ENCODE data around the gene IBA57.

DNA sequence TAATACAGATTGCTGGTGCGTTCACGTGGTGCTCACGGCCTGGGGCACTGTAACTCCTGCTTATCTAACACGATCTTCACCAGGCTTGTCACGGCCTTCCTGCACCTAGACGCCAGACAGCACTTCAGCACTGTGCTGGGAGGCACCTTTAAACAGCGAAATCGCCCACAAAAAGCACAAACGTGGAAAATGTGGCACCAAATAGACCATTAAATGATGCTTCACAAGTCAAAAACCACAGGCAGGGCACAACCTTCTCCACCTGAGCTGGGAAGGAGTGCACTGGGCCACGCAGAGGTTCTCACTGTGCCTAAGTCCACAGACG lies 20.0 kb downstream of the IBA57 start:
- TF ChIP-seq, protein P1, sequence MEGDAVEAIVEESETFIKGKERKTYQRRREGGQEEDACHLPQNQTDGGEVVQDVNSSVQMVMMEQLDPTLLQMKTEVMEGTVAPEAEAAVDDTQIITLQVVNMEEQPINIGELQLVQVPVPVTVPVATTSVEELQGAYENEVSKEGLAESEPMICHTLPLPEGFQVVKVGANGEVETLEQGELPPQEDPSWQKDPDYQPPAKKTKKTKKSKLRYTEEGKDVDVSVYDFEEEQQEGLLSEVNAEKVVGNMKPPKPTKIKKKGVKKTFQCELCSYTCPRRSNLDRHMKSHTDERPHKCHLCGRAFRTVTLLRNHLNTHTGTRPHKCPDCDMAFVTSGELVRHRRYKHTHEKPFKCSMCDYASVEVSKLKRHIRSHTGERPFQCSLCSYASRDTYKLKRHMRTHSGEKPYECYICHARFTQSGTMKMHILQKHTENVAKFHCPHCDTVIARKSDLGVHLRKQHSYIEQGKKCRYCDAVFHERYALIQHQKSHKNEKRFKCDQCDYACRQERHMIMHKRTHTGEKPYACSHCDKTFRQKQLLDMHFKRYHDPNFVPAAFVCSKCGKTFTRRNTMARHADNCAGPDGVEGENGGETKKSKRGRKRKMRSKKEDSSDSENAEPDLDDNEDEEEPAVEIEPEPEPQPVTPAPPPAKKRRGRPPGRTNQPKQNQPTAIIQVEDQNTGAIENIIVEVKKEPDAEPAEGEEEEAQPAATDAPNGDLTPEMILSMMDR (optimal IDR thresholded peaks at IDR 0.05 in 1 of 3, IDR thresholded peaks at IDR 0.05 in 1 of 3, conservative IDR thresholded peaks at IDR 0.05 in 1 of 3; ENCODE audit: extremely low read depth in 1 of 3, insufficient read depth in 2 of 3, low read length in 3 of 3) = no peak
- TF ChIP-seq EZH2 (IDR thresholded peaks at IDR 0.05; ENCODE audit: low read length) = no peak

Measured in keratinocyte (primary cell).